DOHH2 (cell line): ENCODE data around the gene C4orf50.

Experiments
- EZH2phosphoT487 ChIP-seq: fragments of 200-600 bp; sonication (generic); IDR thresholded peaks from 2 replicates; pipeline ENCODE4 v1.6.1; 2017; ENCODE audit warnings: borderline replicate concordance, mild to moderate bottlenecking, antibody characterized with exemption, low read length, moderate library complexity, mixed read lengths
- TF ChIP-seq, protein P1 (sequence below): fragments of 200-600 bp; sonication (generic); IDR thresholded peaks from one replicate; pipeline ENCODE4 v1.5.1; 2014; ENCODE audit warnings: antibody characterized with exemption, mild to moderate bottlenecking, low read depth, low read length; ENCODE audit not compliant: poor library complexity, severe bottlenecking

DNA sequence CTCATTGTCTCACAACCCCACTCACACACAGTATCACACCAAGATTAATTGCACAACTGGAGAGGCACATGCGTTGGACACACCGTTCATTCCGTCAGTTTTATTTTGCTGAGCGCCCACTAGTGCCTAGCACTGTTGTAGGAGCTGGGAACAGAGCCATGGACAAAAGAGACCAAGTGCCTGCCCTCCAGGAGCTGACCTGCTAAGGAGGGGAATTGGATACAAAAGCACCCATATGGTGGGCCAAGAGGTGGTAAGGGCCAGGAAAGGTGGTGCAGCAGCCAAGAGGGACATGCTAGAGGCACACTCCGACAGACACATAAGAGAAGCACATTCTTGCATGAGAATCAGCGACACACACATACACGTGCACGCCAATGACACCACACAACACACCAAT is 124.6 kb downstream of the C4orf50 start:
- TF ChIP-seq, protein P1, sequence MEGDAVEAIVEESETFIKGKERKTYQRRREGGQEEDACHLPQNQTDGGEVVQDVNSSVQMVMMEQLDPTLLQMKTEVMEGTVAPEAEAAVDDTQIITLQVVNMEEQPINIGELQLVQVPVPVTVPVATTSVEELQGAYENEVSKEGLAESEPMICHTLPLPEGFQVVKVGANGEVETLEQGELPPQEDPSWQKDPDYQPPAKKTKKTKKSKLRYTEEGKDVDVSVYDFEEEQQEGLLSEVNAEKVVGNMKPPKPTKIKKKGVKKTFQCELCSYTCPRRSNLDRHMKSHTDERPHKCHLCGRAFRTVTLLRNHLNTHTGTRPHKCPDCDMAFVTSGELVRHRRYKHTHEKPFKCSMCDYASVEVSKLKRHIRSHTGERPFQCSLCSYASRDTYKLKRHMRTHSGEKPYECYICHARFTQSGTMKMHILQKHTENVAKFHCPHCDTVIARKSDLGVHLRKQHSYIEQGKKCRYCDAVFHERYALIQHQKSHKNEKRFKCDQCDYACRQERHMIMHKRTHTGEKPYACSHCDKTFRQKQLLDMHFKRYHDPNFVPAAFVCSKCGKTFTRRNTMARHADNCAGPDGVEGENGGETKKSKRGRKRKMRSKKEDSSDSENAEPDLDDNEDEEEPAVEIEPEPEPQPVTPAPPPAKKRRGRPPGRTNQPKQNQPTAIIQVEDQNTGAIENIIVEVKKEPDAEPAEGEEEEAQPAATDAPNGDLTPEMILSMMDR: no peak
- TF ChIP-seq EZH2phosphoT487: no peak
